Adrenal gland (tissue), 12 donors: Measurements from ENCODE around the gene ANTXR2. TPM values are rescaled to one million over a fixed set of nuclear protein-coding genes. Genes with fewer than 3 reads are reported as not detected.

Experiments used
- DNase-seq, 7 donors: peaks; one replicate each; pipeline ENCODE4 v3.0.0-alpha.2; 2019 to 2020
- H3K27ac ChIP-seq, 5 donors: fragments of 200-600 bp; sonication (generic) in 4 of 5; 1 replicate in 3 of 5; 2 replicates in 2 of 5; pipeline versions ENCODE4 v1.5.1 to v1.8.0; 2016 to 2020; ENCODE audit warnings: mild to moderate bottlenecking in 1 of 5
- H3K27me3 ChIP-seq: fragments of 200-600 bp; 2 replicates; pipeline ENCODE4 v1.8.0; 2021
- H3K36me3 ChIP-seq, 2 donors: fragments of 200-600 bp; replicated peaks in 1 of 2; 1 replicate in 1 of 2; 2 replicates in 1 of 2; pipeline versions ENCODE4 v1.5.1 to v1.8.0; 2018 to 2022
- H3K4me1 ChIP-seq, 2 donors: fragments of 200-600 bp; replicated peaks in 1 of 2; 1 replicate in 1 of 2; 2 replicates in 1 of 2; pipeline versions ENCODE4 v1.5.1 to v1.8.0; 2018 to 2021
- H3K4me3 ChIP-seq, 4 donors: fragments of 200-600 bp; sonication (generic) in 3 of 4; one replicate each; pipeline ENCODE4 v1.5.1; 2016 to 2018
- H3K9me3 ChIP-seq, 3 donors: fragments of 200-600 bp; sonication (generic) in 1 of 3; replicated peaks in 1 of 3; 1 replicate in 2 of 3; 2 replicates in 1 of 3; pipeline versions ENCODE4 v1.5.1 to v1.8.0; 2016 to 2021
- POLR2A ChIP-seq, 2 donors: fragments of 450-650 bp; IDR thresholded peaks; one replicate each; pipeline ENCODE4 v1.6.1; 2017; ENCODE audit warnings: antibody characterized with exemption in 2 of 2, mild to moderate bottlenecking in 2 of 2, moderate library complexity in 1 of 2
- WGBS, 4 donors: extraction: QIAGEN DNeasy Blood & Tissue Kit in 2 of 4; methylation state at CpG; one replicate each; pipeline versions ENCODE4 v1.1.5 to v1.1.7; 2013 to 2017; 5-methylcytosine and 5-hydroxymethylcytosine counted together
- intact Hi-C, 2 donors: fragments of 100-400 bp; cut with DNase I; formaldehyde crosslinking; loops; one replicate each; pipeline versions ENCODE4 v1.14.1 to v1.15.0; 2022 to 2023
- polyA plus RNA-seq, 3 donors: library from polyadenylated mRNA; stranded (reverse); fragments of 200-250 nt in 2 of 3; fragments of 350-450 nt in 1 of 3; fragmentation: Illumina TruSeq in 1 of 3; extraction: RNeasy Lipid Tissue Mini Kit (QIAGEN cat#74804) in 1 of 3; gene quantifications; one replicate each; pipeline ENCODE4 v1.2.3, GENCODE V29; 2013 to 2014
- total RNA-seq, 9 donors: library from RNA; depleted of rRNA in 4 of 9; stranded (reverse); fragments of >200 nt in 4 of 9; fragments of 120-200 nt in 1 of 9; fragmentation: NEBNext Ultra II Directional in 1 of 9; extraction: Animal tissue kit (Norgen Biotek cat#: 25700) in 1 of 9; gene quantifications; one replicate each; pipeline versions ENCODE4 v1.1.0 to v1.2.4, GENCODE V29; 2013 to 2023
- TF ChIP-seq, protein P1 (sequence below), 6 experiments: fragments of 450-650 bp in 4 of 6; fragments of 200-600 bp in 2 of 6; sonication (generic) in 1 of 6; IDR thresholded peaks; 1 replicate in 5 of 6; 2 replicates in 1 of 6; pipeline versions ENCODE4 v1.5.1 to v1.8.0; 2016 to 2021; ENCODE audit warnings: antibody characterized with exemption in 6 of 6, mild to moderate bottlenecking in 2 of 6, moderate library complexity in 1 of 6
- donor health status: healthy with polysubstance abuse.
- donor health status: Bipolar disorder and iron deficiency.
- donor health status: DM: yes; HTN: yes; CAD: no.
- donor health status: DM: no; HTN: no; CAD: no.
- donor health status: DM: no; HTN: no; CAD: no.
- donor health status: DM: yes; HTN: yes; CAD: no.

ANTXR2 gene
- total and polyA plus RNA-seq, 12 donors, result 8.4 to 96.6 (median 57.7) TPM

DNA sequence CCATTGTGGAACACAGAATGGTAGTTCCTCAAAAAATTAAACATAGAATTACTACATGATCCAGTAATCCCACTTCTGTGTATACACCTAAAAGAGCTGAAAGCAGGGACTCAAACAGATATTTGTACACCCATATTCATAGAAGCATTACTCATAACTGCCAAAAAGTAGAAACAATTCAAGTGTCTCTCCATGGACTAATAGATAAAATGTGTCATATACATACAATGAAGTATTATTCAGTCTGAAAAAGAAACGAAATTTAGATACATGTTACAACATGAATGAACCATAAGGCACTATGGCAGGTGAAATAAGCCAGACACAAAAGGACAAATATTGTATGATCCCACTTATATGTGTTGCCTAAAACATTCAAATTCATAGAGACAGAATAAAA is 145.1 kb downstream of the ANTXR2 start:
- no peak for TF ChIP-seq POLR2A (IDR thresholded peaks at IDR 0.05)
- TF ChIP-seq, protein P1, sequence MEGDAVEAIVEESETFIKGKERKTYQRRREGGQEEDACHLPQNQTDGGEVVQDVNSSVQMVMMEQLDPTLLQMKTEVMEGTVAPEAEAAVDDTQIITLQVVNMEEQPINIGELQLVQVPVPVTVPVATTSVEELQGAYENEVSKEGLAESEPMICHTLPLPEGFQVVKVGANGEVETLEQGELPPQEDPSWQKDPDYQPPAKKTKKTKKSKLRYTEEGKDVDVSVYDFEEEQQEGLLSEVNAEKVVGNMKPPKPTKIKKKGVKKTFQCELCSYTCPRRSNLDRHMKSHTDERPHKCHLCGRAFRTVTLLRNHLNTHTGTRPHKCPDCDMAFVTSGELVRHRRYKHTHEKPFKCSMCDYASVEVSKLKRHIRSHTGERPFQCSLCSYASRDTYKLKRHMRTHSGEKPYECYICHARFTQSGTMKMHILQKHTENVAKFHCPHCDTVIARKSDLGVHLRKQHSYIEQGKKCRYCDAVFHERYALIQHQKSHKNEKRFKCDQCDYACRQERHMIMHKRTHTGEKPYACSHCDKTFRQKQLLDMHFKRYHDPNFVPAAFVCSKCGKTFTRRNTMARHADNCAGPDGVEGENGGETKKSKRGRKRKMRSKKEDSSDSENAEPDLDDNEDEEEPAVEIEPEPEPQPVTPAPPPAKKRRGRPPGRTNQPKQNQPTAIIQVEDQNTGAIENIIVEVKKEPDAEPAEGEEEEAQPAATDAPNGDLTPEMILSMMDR (IDR thresholded peaks at IDR 0.05), result no peak
- intact Hi-C loops, result loop anchor here in 1 of 2 donors (10.0 kb wide), 1 partner anchor 147 kb away; the partner anchor contains the start of gene ANTXR2
- Histone ChIP-seq H3K4me3 (no peak overlapping the region), H3K9me3 (no peaks in the 10 kb centered on the region), H3K27ac (no peak overlapping the region), H3K4me1 (no peaks in the 10 kb centered on the region), H3K27me3 (no peaks in the 10 kb centered on the region), H3K36me3 (no peaks in the 10 kb centered on the region)
- WGBS, 4 donors, result 72 to 85% (median 76%) methylated on average over 1 of the region's 1 CpG
- DNase-seq, result no peak

DNA sequence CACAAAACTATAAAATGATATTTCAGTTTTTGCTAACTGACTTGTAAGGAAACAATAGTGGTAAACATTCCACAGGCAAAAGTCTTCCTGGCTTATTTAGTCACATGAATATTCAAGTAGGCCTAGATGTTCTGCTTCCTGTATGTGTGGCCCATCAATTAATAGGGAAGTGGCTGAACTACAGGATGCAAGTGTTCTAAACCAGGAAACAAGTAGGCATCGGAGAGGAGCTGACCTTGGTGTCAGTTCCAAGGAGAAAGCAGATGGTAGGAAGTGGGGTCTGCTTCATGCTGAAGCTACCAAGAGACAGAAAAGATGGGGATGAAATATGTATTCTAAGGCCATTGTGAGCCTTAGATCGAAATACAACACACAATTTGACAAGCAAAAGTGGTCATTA is 149.7 kb downstream of the ANTXR2 start:
- TF ChIP-seq, protein P1 (IDR thresholded peaks at IDR 0.05), result no peak
- no peak for TF ChIP-seq POLR2A (IDR thresholded peaks at IDR 0.05)

DNA sequence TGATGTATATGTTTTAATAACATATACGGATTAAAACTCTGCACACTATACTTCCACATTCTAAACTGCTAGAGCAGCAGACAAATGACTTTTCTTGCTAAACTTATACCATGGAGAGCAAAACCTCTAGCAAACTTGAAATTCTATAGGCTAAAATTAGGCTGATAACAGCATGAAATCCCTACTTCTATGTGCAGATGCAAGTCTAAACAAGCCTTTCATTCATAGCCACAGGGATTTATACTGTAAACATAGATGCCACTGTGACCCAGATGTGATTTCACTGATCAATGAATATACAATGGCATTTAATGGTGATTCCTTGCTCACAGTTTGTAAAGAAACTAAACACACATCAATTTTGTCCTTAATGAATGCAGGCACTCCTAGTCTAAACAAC is 151.0 kb downstream of the ANTXR2 start:
- intact Hi-C loops, result loop anchor here in 1 of 2 donors (10.0 kb wide), 1 partner anchor 153 kb away; the partner anchor contains the start of gene ANTXR2
- Histone ChIP-seq H3K36me3 (no peaks in the 10 kb centered on the region), H3K4me1 (no peaks in the 10 kb centered on the region), H3K4me3 (no peak overlapping the region), H3K9me3 (no peaks in the 10 kb centered on the region), H3K27me3 (no peaks in the 10 kb centered on the region), H3K27ac (no peak overlapping the region)
- WGBS, 4 donors, result 91 to 98% (median 93%) methylated on average over 1 of the region's 1 CpG
- DNase-seq, result no peak
- TF ChIP-seq POLR2A (IDR thresholded peaks at IDR 0.05), result no peak
- TF ChIP-seq, protein P1 (IDR thresholded peaks at IDR 0.05), result no peak

More for the DNA sequence above, 149.7 kb downstream of the ANTXR2 start:
- intact Hi-C loops, result loop anchor here in 1 of 2 donors (10.0 kb wide), 1 partner anchor 152 kb away; the partner anchor contains the start of gene ANTXR2
- 65 to 71% (median 68%) methylated on average over 2 of the region's 2 CpGs for WGBS, 4 donors
- H3K9me3 ChIP-seq, result no peaks in the 10 kb centered on the region
- no peaks in the 10 kb centered on the region for H3K4me1 ChIP-seq
- DNase-seq, result no peak
- no peak overlapping the region for H3K4me3 ChIP-seq
- no peaks in the 10 kb centered on the region for H3K36me3 ChIP-seq
- no peak overlapping the region for H3K27ac ChIP-seq
- H3K27me3 ChIP-seq, result no peaks in the 10 kb centered on the region

DNA sequence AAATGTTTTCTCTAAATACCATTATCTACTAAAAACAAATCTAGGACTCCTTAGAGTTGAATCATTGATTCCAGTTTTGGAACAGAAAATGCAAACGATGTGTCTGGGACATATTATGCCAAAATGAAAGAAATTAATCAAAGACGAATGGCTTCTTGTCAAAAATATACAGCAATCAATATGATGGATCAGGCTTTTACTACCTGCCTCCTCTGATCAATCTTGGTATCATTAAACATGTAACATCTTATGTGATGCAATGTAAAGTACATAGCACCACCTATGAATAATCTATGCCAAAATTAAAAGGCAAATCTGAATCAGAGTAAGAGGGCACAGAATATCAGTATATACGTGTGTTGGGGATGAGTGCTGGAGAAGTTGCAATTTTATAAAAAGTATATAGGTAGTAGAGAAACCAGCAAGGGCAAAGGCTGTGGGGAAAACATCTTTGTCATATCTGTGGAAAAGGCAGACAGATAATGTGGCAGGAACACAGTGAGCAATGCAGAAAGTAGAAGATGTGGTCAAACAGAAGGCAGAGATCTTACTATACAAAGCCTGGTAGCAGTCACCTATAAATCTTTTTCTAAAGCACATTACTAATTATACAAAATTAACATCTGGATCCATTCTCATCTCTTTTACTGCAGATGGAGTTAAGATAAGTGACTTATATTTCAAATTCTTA is 152.7 kb downstream of the ANTXR2 start:
- Histone ChIP-seq H3K36me3 (no peaks in the 10 kb centered on the region), H3K27me3 (no peaks in the 10 kb centered on the region), H3K9me3 (peaks cover 0 to 8% (median 0%) of the 10 kb centered on the region in 3 donors), H3K27ac (no peak overlapping the region), H3K4me1 (no peaks in the 10 kb centered on the region), H3K4me3 (no peak overlapping the region)
- intact Hi-C loops, result loop anchor here in 1 of 2 donors (10.0 kb wide), 1 partner anchor 154 kb away; the partner anchor contains the start of gene ANTXR2
- TF ChIP-seq, protein P1 (IDR thresholded peaks at IDR 0.05), result no peak
- TF ChIP-seq POLR2A (IDR thresholded peaks at IDR 0.05), result no peak
- 51 to 82% (median 56%) methylated on average over 3 of the region's 3 CpGs for WGBS, 4 donors
- DNase-seq, result no peak
